Measurements from ENCODE around the gene TRAPPC8.

The TRAPPC8 gene

DNA sequence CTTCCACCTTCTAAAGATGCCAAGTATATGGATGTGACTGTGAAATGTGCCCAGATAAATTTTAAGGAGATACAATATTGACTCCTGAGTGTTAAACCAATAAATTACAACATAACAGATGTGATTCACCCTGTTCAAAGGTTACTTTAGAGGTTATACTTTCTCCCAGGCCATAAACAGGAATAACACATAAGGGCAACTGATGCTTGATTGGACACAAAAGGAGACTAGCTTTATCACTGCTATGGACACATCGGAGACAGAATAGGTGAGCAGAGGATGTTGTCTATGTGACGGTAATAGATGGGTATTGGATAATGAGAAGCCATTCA is 150.4 kb downstream of the TRAPPC8 start:
- DNase-seq = no peak

GRCh38 chr18:31791817-31792579 is 150.9 kb downstream of the TRAPPC8 start:
- no peak for DNase-seq

GRCh38 chr18:31789409-31789808 is 153.5 kb downstream of the TRAPPC8 start:
- no peak for DNase-seq

GRCh38 chr18:31783059-31783458 is 159.9 kb downstream of the TRAPPC8 start:
- DNase-seq = no peak

Data from effector CD8-positive, alpha-beta T cell (primary cell).